Measurements from ENCODE around the gene CEP192.

Gene CEP192

GRCh38 chr18:13005289-13005688 is 14.1 kb downstream of the CEP192 start:
- Mint-ChIP-seq H3K4me3 (no peak overlapping the region), H3K27me3 (no peaks in the 10 kb centered on the region), H3K9me3 (no peaks in the 10 kb centered on the region), H3K4me1 (ENCODE audit: low read depth) (peaks cover 7% of the 10 kb centered on the region), H3K27ac (no peak overlapping the region), H3K36me3 (ENCODE audit: low read depth) (peaks cover 36% of the 10 kb centered on the region)

GRCh38 chr18:13006531-13007247 is 15.5 kb downstream of the CEP192 start:
- Mint-ChIP-seq H3K4me1 (ENCODE audit: low read depth) (peaks cover 7% of the 10 kb centered on the region), H3K27ac (no peak overlapping the region), H3K36me3 (ENCODE audit: low read depth) (peaks cover 36% of the 10 kb centered on the region), H3K4me3 (no peak overlapping the region), H3K9me3 (no peaks in the 10 kb centered on the region), H3K27me3 (no peaks in the 10 kb centered on the region)

- no peaks in the 10 kb centered on the region for H3K27me3 Mint-ChIP-seq
- H3K36me3 Mint-ChIP-seq (ENCODE audit: low read depth): peaks cover 39% of the 10 kb centered on the region
- peaks cover 7% of the 10 kb centered on the region for H3K4me1 Mint-ChIP-seq (ENCODE audit: low read depth)
- H3K9me3 Mint-ChIP-seq: no peaks in the 10 kb centered on the region
- no peak overlapping the region for H3K4me3 Mint-ChIP-seq
- H3K27ac Mint-ChIP-seq: no peak overlapping the region
These were observed 16.0 kb downstream of the CEP192 start for GRCh38 chr18:13007248-13007560.

GRCh38 chr18:13011719-13012118 is 20.6 kb downstream of the CEP192 start:
- peaks cover 7% of the 10 kb centered on the region for H3K4me1 Mint-ChIP-seq (ENCODE audit: low read depth)
- peaks cover 72% of the 10 kb centered on the region for H3K36me3 Mint-ChIP-seq (ENCODE audit: low read depth)
- H3K27me3 Mint-ChIP-seq: no peaks in the 10 kb centered on the region
- H3K27ac Mint-ChIP-seq: no peak overlapping the region
- no peak overlapping the region for H3K4me3 Mint-ChIP-seq
- H3K9me3 Mint-ChIP-seq: no peaks in the 10 kb centered on the region

- Mint-ChIP-seq H3K4me3 (no peak overlapping the region), H3K36me3 (ENCODE audit: low read depth) (peaks cover 69% of the 10 kb centered on the region), H3K4me1 (ENCODE audit: low read depth) (no peaks in the 10 kb centered on the region), H3K9me3 (no peaks in the 10 kb centered on the region), H3K27me3 (no peaks in the 10 kb centered on the region), H3K27ac (no peak overlapping the region)
These were observed 23.1 kb downstream of the CEP192 start for GRCh38 chr18:13014232-13014631.

- Mint-ChIP-seq H3K9me3 (no peaks in the 10 kb centered on the region), H3K4me1 (ENCODE audit: low read depth) (no peaks in the 10 kb centered on the region), H3K27ac (no peak overlapping the region), H3K4me3 (no peak overlapping the region), H3K36me3 (ENCODE audit: low read depth) (peaks cover 66% of the 10 kb centered on the region), H3K27me3 (no peaks in the 10 kb centered on the region)
These were observed 23.7 kb downstream of the CEP192 start for GRCh38 chr18:13014818-13015217.

GRCh38 chr18:13017247-13017875 is 26.2 kb downstream of the CEP192 start:
- H3K4me3 Mint-ChIP-seq: no peak overlapping the region
- peaks cover 83% of the 10 kb centered on the region for H3K36me3 Mint-ChIP-seq (ENCODE audit: low read depth)
- no peaks in the 10 kb centered on the region for H3K9me3 Mint-ChIP-seq
- no peaks in the 10 kb centered on the region for H3K4me1 Mint-ChIP-seq (ENCODE audit: low read depth)
- H3K27me3 Mint-ChIP-seq: no peaks in the 10 kb centered on the region
- H3K27ac Mint-ChIP-seq: no peak overlapping the region

GRCh38 chr18:13018374-13018773 is 27.2 kb downstream of the CEP192 start:
- Mint-ChIP-seq H3K9me3 (no peaks in the 10 kb centered on the region), H3K36me3 (ENCODE audit: low read depth) (peaks cover 83% of the 10 kb centered on the region), H3K4me1 (ENCODE audit: low read depth) (no peaks in the 10 kb centered on the region), H3K27ac (no peak overlapping the region), H3K27me3 (no peaks in the 10 kb centered on the region), H3K4me3 (no peak overlapping the region)

- H3K9me3 Mint-ChIP-seq: no peaks in the 10 kb centered on the region
- no peaks in the 10 kb centered on the region for H3K4me1 Mint-ChIP-seq (ENCODE audit: low read depth)
- peaks cover 83% of the 10 kb centered on the region for H3K36me3 Mint-ChIP-seq (ENCODE audit: low read depth)
- no peak overlapping the region for H3K27ac Mint-ChIP-seq
- H3K27me3 Mint-ChIP-seq: no peaks in the 10 kb centered on the region
- no peak overlapping the region for H3K4me3 Mint-ChIP-seq
These were observed 28.1 kb downstream of the CEP192 start for GRCh38 chr18:13019301-13019700.

- no peak overlapping the region for H3K4me3 Mint-ChIP-seq
- no peaks in the 10 kb centered on the region for H3K4me1 Mint-ChIP-seq (ENCODE audit: low read depth)
- no peaks in the 10 kb centered on the region for H3K27me3 Mint-ChIP-seq
- H3K27ac Mint-ChIP-seq: no peak overlapping the region
- H3K36me3 Mint-ChIP-seq (ENCODE audit: low read depth): peaks cover 79% of the 10 kb centered on the region
- H3K9me3 Mint-ChIP-seq: no peaks in the 10 kb centered on the region
These were observed 31.5 kb downstream of the CEP192 start for GRCh38 chr18:13022644-13023043.

GRCh38 chr18:13025233-13025632 is 34.1 kb downstream of the CEP192 start:
- H3K36me3 Mint-ChIP-seq (ENCODE audit: low read depth): peaks cover 77% of the 10 kb centered on the region
- H3K27ac Mint-ChIP-seq: no peak overlapping the region
- H3K9me3 Mint-ChIP-seq: no peaks in the 10 kb centered on the region
- no peaks in the 10 kb centered on the region for H3K27me3 Mint-ChIP-seq
- no peaks in the 10 kb centered on the region for H3K4me1 Mint-ChIP-seq (ENCODE audit: low read depth)
- H3K4me3 Mint-ChIP-seq: no peak overlapping the region

- H3K9me3 Mint-ChIP-seq: no peaks in the 10 kb centered on the region
- no peak overlapping the region for H3K27ac Mint-ChIP-seq
- no peak overlapping the region for H3K4me3 Mint-ChIP-seq
- H3K27me3 Mint-ChIP-seq: no peaks in the 10 kb centered on the region
- peaks cover 3% of the 10 kb centered on the region for H3K4me1 Mint-ChIP-seq (ENCODE audit: low read depth)
- peaks cover 75% of the 10 kb centered on the region for H3K36me3 Mint-ChIP-seq (ENCODE audit: low read depth)
These were observed 35.6 kb downstream of the CEP192 start for GRCh38 chr18:13026583-13027270.

- Mint-ChIP-seq H3K27ac (no peak overlapping the region), H3K4me1 (ENCODE audit: low read depth) (peaks cover 9% of the 10 kb centered on the region), H3K27me3 (no peaks in the 10 kb centered on the region), H3K36me3 (ENCODE audit: low read depth) (peaks cover 76% of the 10 kb centered on the region), H3K9me3 (no peaks in the 10 kb centered on the region), H3K4me3 (no peak overlapping the region)
These were observed 37.7 kb downstream of the CEP192 start for GRCh38 chr18:13028869-13029268.

GRCh38 chr18:13032173-13032572 is 41.0 kb downstream of the CEP192 start:
- no peak overlapping the region for H3K4me3 Mint-ChIP-seq
- peaks cover 24% of the 10 kb centered on the region for H3K4me1 Mint-ChIP-seq (ENCODE audit: low read depth)
- no peaks in the 10 kb centered on the region for H3K27me3 Mint-ChIP-seq
- H3K27ac Mint-ChIP-seq: peak overlapping the region; percentile 8
- no peaks in the 10 kb centered on the region for H3K9me3 Mint-ChIP-seq
- H3K36me3 Mint-ChIP-seq (ENCODE audit: low read depth): peaks cover 79% of the 10 kb centered on the region

- H3K4me3 Mint-ChIP-seq: no peak overlapping the region
- no peaks in the 10 kb centered on the region for H3K27me3 Mint-ChIP-seq
- H3K9me3 Mint-ChIP-seq: no peaks in the 10 kb centered on the region
- peaks cover 82% of the 10 kb centered on the region for H3K36me3 Mint-ChIP-seq (ENCODE audit: low read depth)
- peaks cover 24% of the 10 kb centered on the region for H3K4me1 Mint-ChIP-seq (ENCODE audit: low read depth)
- peak overlapping the region; percentile 41 for H3K27ac Mint-ChIP-seq
These were observed 44.2 kb downstream of the CEP192 start for GRCh38 chr18:13035249-13035914.
